GM19438 (cell line): ENCODE measurements around the gene HACD4.
A peak's percentile ranks its signal among the peaks of the same experiment; 100 is the strongest.

Experiments used
- ATAC-seq: cut with Tn5 transposase; IDR thresholded peaks from one replicate; pipeline ENCODE4 v1.9.1; 2021; ENCODE audit warnings: low read depth; ENCODE audit not compliant: unreplicated experiment

The HACD4 gene, protein sequence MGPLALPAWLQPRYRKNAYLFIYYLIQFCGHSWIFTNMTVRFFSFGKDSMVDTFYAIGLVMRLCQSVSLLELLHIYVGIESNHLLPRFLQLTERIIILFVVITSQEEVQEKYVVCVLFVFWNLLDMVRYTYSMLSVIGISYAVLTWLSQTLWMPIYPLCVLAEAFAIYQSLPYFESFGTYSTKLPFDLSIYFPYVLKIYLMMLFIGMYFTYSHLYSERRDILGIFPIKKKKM

DNA sequence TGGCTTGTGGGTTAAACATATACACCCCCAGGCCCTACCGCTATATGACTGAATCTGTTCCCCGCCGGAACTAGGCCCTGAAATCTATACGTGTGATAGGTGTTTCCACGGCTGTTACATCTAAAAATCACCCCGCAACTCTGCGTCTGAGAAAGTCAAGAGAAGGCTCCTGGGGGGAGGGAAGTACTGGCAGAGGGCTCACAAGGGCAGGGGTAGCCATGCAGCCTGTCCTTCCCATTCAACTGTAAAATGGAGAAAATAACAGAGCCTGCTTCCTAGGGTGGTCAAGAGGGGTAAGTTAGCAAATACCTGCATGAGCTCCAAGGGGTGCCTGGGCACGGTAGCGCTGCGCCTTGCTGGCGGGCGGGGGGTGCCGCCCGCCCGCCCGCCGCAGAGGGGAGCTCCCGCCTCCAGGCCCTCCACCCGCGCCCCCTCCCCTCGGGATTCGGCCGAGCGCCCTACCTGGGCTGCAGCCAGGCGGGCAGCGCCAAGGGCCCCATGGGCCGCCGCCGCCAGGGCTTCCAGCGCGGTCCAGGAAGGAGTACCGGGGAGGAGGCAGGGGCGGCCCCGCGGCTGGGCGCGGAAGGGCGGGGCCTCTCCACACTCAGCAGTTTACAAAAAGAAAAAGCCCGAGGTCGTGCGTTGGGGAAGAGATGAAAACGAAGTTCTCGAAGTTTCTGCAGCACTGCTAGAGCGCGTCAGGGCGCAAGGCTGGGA, at the start of gene HACD4:
Gene HACD4 (minus strand): TSS at position 550 of the 717 bp plus-strand sequence. CDS start 50 bp downstream, at position 500.
- ATAC-seq = peak; percentile 74

GRCh38 chr9:21080793-21081192, 49.4 kb upstream of the HACD4 start:
- ATAC-seq = no peak

- ATAC-seq = no peak
Observed at GRCh38 chr9:21078702-21079101, 47.3 kb upstream of the HACD4 start.

DNA sequence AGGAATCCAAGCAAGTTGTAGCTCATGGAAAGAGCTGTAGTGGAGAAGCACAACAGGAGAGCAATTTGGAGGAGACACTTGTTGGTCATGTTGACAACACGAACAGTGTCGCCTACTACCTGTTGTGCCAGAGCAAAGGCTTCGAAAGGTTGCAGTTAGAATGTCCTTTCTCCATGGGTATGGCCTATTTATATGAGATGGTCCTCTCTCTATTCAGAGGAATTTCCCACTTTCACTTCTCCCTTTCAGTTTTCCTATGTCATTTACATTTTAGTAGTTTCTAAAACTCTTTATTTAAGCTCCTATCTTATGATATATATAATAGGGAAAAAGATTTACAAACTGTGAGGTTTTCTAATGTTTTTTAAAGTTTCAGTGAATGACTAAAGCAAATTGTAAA, 46.3 kb upstream of the HACD4 start, which contains the start of gene IFNB1:
Gene IFNB1 (minus strand): TSS at position 162 of the 400 bp plus-strand sequence. CDS start 73 bp downstream, at position 89.
- no peak for ATAC-seq

DNA sequence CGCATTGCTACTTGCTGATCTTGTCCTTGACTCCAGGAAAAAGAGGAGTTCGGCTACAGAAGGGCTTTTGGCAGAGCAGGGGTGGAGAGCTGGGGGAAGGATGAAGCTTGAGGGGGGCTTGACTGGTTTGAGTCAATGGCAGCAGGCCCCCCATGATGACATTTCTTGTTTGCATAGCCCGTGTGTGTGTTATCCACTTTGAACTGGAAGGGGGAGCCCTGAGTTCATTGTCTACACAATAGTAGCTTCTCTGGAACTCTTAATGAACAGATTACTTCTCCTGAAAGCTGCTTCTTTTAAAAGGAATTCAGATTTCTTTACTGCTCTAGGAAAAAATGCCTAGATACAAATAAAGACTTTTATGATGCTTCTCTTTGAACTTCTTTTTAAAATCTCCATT, 44.0 kb upstream of the HACD4 start:
- no peak for ATAC-seq

GRCh38 chr9:21070906-21071305, 39.5 kb upstream of the HACD4 start:
- ATAC-seq = no peak

GRCh38 chr9:21070171-21070571, 38.7 kb upstream of the HACD4 start:
- no peak for ATAC-seq

GRCh38 chr9:21060919-21061561, 29.6 kb upstream of the HACD4 start:
- peak; percentile 77 for ATAC-seq

- ATAC-seq = no peak
Observed at GRCh38 chr9:21056931-21057330, 25.5 kb upstream of the HACD4 start.

- no peak for ATAC-seq
Observed at GRCh38 chr9:21053851-21054250, 22.4 kb upstream of the HACD4 start.

GRCh38 chr9:21047281-21047691, 15.8 kb upstream of the HACD4 start:
- ATAC-seq = no peak

GRCh38 chr9:21043841-21044240, 12.4 kb upstream of the HACD4 start:
- no peak for ATAC-seq

GRCh38 chr9:21042466-21042865, 11.0 kb upstream of the HACD4 start:
- ATAC-seq = no peak

DNA sequence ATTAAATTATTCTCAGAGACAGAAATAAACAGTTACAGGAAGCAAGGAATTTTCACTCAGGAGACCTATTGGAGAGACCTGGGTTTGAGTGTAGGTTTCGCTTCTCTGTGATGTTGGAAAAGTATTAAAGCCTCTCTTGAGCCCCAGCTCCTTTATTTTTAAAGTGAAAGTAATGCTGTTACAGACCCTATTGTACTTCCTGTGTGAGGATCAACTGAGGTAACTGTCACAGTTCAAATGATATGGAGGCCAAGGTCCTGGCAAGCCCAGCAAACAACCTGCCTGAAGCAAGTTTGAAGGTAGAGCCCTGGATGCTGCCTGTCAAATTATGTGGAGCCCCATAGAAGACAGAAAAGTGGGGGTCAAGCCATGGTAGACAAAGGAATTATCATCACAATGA, 7.9 kb upstream of the HACD4 start:
- no peak for ATAC-seq

- no peak for ATAC-seq
Observed at GRCh38 chr9:21037278-21037677, 5.8 kb upstream of the HACD4 start.

GRCh38 chr9:21031808-21032183, 356 bp upstream of the HACD4 start:
- no peak for ATAC-seq

DNA sequence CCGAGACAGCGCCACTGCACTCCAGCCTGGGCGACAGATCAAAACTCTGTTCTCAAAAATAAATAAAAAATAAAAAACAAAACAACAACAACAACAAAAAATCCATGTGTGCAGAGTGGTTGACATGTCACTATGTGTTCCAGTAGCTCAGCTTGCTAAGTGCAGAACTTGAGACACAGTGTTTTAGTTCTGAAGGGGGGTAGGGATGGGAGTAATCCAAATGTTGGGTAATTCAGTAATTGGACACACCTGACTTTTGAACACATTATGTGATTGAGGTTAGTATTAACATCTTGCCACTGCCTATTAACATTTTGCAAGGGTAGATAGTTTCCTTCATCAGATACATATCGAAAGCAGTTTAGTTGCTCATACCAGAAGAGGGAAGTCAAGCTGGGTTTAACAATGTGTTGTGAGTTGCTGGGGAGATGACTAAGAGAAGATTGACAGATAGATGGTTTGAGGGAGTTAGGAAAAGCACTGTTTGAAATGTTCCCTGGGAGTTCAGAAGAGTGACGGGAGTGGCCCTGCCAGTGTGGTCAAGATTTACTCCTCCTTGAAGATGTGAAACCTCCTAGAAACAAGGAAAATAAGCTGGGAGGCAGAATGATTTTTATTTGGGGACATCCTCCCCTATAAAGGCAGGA, 928 bp downstream of the HACD4 start:
- peak; percentile 62 for ATAC-seq

DNA sequence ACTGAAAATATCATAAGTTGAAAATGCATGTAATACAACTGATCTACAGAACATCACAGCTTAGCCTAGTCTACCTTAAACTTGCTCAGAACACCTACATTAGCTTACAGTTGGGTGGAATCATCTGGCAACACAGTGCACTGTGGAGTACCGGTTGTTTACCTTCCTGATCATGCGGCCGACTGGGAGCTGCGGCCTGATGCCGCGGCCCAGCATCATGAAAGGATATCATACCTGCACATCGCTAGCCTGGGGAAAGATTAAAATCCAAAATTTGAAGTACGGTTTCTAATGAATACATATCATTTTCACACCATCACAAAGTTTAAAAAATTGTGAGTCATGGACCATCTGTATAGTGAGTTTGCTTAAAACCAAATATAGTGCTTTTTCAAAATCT, 1.8 kb downstream of the HACD4 start:
- ATAC-seq = no peak

GRCh38 chr9:21028466-21028865, 3.0 kb downstream of the HACD4 start:
- no peak for ATAC-seq

DNA sequence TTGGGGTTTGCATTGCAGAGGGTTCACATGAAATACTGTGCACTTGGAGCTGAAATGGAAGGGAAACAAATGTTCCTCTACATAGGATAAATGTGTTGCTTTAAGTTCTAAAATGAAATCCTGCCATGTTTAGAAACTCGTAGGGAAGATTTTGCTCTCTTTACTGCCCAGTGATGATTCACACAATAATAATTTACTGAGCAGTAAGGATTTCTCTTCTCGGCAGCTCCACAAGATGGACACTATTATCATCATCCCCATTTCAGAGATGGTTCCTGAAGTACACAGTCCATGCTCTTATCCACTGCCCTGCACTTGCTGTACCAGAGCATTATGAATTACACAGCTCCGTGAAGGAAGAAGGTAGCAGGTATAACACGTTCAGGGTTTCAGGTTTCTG, 4.1 kb downstream of the HACD4 start:
- ATAC-seq = no peak

GRCh38 chr9:21023861-21024260, 7.6 kb downstream of the HACD4 start:
- ATAC-seq = no peak
